Naive thymus-derived CD4-positive, alpha-beta T cell (primary cell): Measurements from ENCODE around the gene MEI1. TPM values are rescaled to one million over a fixed set of nuclear protein-coding genes. Genes with fewer than 3 reads are reported as not detected.
"Not testable (repeated sequence)": the region's sequence is repeated elsewhere in the genome, so short reads cannot be mapped to it uniquely, and the experiment has no call there.

Experiments used
- ATAC-seq: fragments of 150-1000 bp; cut with Tn5 transposase; 2 replicates; pipeline ENCODE4 v1.10.0; 2021; ENCODE audit warnings: mild to moderate bottlenecking, moderate library complexity
- CTCF ChIA-PET: fragments of 350-600 bp; sonication (Branson Sonifier 250); formaldehyde crosslinking; loops from one replicate; lab custom pipeline; 2021; ENCODE audit warnings: antibody characterized with exemption; lab: Charles Lee
- POLR2A ChIA-PET: fragments of 350-600 bp; sonication (Branson Sonifier 250); formaldehyde crosslinking; loops from one replicate; lab custom pipeline; 2021; ENCODE audit warnings: antibody characterized with exemption, inconsistent platforms; lab: Charles Lee
- DNase-seq, 9 donors: peaks; one replicate each; pipeline versions ENCODE4 v3.0.0 to v3.0.0-alpha.2; 2020 to 2022; ENCODE audit warnings: mixed read lengths in 1 of 9
- H3K27ac ChIP-seq: one replicate; pipeline ENCODE4 v1.7.0; 2013; ENCODE audit warnings: mild to moderate bottlenecking, low read depth, low read length, moderate library complexity
- H3K27me3 ChIP-seq, 2 donors: one replicate each; pipeline ENCODE4 v1.7.0; 2013; ENCODE audit warnings: low read length in 2 of 2, mild to moderate bottlenecking in 2 of 2, moderate library complexity in 2 of 2; ENCODE audit not compliant: control insufficient read depth in 2 of 2, insufficient read depth in 2 of 2
- H3K36me3 ChIP-seq, 3 experiments: 1 replicate in 2 of 3; 2 replicates in 1 of 3; pipeline ENCODE4 v1.7.0; 2013; ENCODE audit warnings: low read length in 3 of 3, mild to moderate bottlenecking in 3 of 3, moderate library complexity in 1 of 3; ENCODE audit not compliant: insufficient read depth in 3 of 3, control insufficient read depth in 2 of 3
- H3K4me1 ChIP-seq, 2 donors: one replicate each; pipeline ENCODE4 v1.7.0; 2013; ENCODE audit warnings: low read length in 2 of 2, mild to moderate bottlenecking in 2 of 2, moderate library complexity in 1 of 2; ENCODE audit not compliant: control insufficient read depth in 2 of 2, insufficient read depth in 2 of 2
- H3K4me3 ChIP-seq: 2 replicates; pipeline ENCODE4 v1.7.0; 2013; ENCODE audit warnings: mild to moderate bottlenecking, low read length
- H3K9me3 ChIP-seq, 3 experiments: 1 replicate in 2 of 3; 2 replicates in 1 of 3; pipeline ENCODE4 v1.7.0; 2013; ENCODE audit warnings: low read length in 3 of 3; ENCODE audit not compliant: control insufficient read depth in 2 of 3
- H3K27ac Mint-ChIP-seq, 9 donors: one replicate each; pipeline ENCODE4 v1.8.0; 2020 to 2022; ENCODE audit warnings: mixed read lengths in 9 of 9, mild to moderate bottlenecking in 8 of 9, moderate library complexity in 5 of 9, inconsistent platforms in 2 of 9
- H3K27me3 Mint-ChIP-seq, 5 donors: one replicate each; pipeline ENCODE4 v1.8.0; 2021 to 2022; ENCODE audit warnings: mixed read lengths in 5 of 5, mild to moderate bottlenecking in 1 of 5
- H3K36me3 Mint-ChIP-seq, 5 donors: one replicate each; pipeline ENCODE4 v1.8.0; 2020 to 2022; ENCODE audit warnings: mixed read lengths in 5 of 5, mild to moderate bottlenecking in 3 of 5, inconsistent platforms in 1 of 5
- H3K4me1 Mint-ChIP-seq, 7 donors: one replicate each; pipeline ENCODE4 v1.8.0; 2020 to 2022; ENCODE audit warnings: mixed read lengths in 7 of 7, mild to moderate bottlenecking in 3 of 7, inconsistent platforms in 1 of 7
- H3K4me3 Mint-ChIP-seq, 10 donors: one replicate each; pipeline ENCODE4 v1.8.0; 2020 to 2022; ENCODE audit warnings: mild to moderate bottlenecking in 10 of 10, mixed read lengths in 10 of 10, moderate library complexity in 6 of 10, inconsistent platforms in 2 of 10
- H3K9me3 Mint-ChIP-seq, 11 donors: one replicate each; pipeline ENCODE4 v1.8.0; 2020 to 2022; ENCODE audit warnings: mixed read lengths in 11 of 11, mild to moderate bottlenecking in 4 of 11, inconsistent platforms in 1 of 11, moderate library complexity in 1 of 11
- intact Hi-C, 2 donors: fragments of 100-400 bp; cut with micrococcal nuclease; formaldehyde crosslinking; loops; one replicate each; pipeline ENCODE4 v1.15.1; 2023
- polyA plus RNA-seq, 2 donors: library from polyadenylated mRNA; unstranded; fragments of 300-500 nt; fragmentation: Illumina TruSeq; gene quantifications; one replicate each; pipeline ENCODE4 v1.2.3, GENCODE V29; 2021
- total RNA-seq, 6 experiments: library from RNA in 5 of 6; stranded (reverse) in 5 of 6; gene quantifications; 1 replicate in 5 of 6; 2 replicates in 1 of 6; pipeline ENCODE4 v1.2.3 and lab custom pipeline; 2021 to 2026

Gene MEI1
- total and polyA plus RNA-seq, 7 experiments from 2014 or later: 40.4 to 112 (median 64.7) TPM

DNA sequence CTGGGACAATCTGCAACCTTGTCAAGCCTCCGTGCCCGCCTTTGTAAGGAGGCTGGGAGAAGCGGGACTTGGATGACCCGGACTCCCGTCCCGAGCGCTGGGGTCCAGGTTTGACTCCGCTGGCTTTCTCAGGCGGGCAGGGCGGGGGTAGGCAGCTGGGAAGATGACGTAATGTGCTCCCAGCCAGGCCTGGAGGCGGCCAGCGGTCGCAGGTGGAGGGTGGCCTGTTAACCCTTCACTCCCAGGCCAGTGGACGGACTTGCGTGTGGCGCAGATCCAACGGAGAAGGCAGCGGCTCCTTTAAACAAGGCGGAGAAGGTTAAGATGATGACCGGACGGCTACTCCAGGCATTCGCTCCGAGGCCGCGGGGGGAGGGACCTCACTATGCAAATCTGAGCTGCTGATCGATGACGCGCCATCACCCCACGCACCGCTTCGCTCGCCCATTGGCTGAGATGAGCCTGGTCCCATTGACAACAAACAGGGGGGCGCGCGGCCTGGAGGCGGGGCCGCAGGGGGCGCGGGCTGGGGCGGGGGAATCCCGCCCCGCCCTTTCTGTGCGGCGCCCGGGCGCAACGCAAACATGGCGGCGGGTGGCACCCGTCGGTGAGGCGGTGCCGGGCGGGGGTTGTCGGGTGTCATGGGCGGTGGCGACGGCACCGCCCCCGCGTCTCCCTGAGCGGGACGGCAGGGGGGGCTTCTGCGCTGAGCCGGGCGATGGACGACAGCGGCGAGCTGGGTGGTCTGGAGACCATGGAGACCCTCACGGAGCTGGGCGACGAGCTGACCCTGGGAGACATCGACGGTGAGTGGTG, 133.5 kb downstream of the MEI1 start, which contains the start of gene SREBF2:
Gene SREBF2, plus strand, starts transcription at position 553 of the 816 bp plus-strand sequence. Its CDS starts 166 bp downstream, at position 719.
- H3K27me3 Mint-ChIP-seq: peaks cover 0 to 2% (median 0%) of the 10 kb centered on the region in 5 donors
- intact Hi-C loops: loop anchor here (1.0 to 10.0 kb wide), 12 partner anchors 10 to 242 kb away; partner anchors contain the start of genes CCDC134 (in 2 of the 2), NAGA (in 2 of the 2), DESI1 (in 1 of the 2) and PHETA2 (in 1 of the 2)

DNA sequence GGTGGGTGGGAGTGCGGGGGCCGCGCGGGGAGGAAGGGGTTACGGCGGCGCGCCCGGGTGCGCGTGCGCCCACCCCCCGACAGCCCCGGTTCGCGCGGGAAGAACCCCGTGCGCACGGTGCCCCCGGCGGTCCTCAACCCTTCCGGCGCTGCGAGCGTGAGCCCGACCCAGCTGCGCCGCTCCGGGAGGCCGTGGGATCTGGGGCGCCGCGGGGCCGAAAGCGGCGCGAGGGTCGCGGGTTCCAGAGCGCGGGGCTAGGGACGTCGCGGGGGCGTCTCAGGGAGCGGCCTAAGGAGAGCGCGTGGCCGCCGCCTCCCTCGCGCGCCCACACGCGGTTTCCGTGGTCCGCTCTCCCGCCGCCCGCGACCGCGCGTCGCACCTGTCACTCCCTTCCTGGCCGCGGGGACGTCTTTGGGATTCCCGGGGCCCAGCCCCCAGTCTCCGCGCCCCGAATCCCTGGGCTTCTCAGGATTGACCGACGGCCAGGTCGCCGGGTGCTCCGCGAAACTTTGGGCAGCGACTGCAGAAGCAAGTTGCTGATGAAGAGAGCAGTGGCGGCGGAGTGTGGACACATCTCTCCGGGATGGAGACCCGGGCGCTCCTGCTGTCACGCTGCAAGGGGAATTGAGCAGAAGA, 134.2 kb downstream of the MEI1 start:
- peak overlapping the region; percentile 82 to 98 (median 92) for H3K4me3 Mint-ChIP-seq
- H3K27me3 Mint-ChIP-seq: peaks cover 0 to 2% (median 0%) of the 10 kb centered on the region in 5 donors
- ATAC-seq: peak; percentile 6
- no peaks in the 10 kb centered on the region for H3K9me3 ChIP-seq
- peak overlapping the region; percentile 97 for H3K27ac ChIP-seq
- peaks cover 0 to 2% (median 0%) of the 10 kb centered on the region in 11 donors for H3K9me3 Mint-ChIP-seq
- ChIA-PET POLR2A (interaction anchor here (0.5 to 8.0 kb wide), 24 partner anchors 10 to 611 kb away, joined by 3 to 61 read pairs (median 6); partner anchors contain the start of genes CCDC134, CENPM and NDUFA6), CTCF (interaction anchor here (0.8 to 1.4 kb wide), 6 partner anchors 11 to 137 kb away, joined by 3 to 5 read pairs (median 3); no protein-coding TSS in a partner anchor)
- H3K36me3 ChIP-seq: peaks cover 0 to 3% (median 0%) of the 10 kb centered on the region in 3 experiments
- H3K4me1 Mint-ChIP-seq: peaks cover 17 to 55% (median 37%) of the 10 kb centered on the region in 7 donors
- no peaks in the 10 kb centered on the region for H3K27me3 ChIP-seq
- H3K4me1 ChIP-seq: peaks cover 0 to 10% of the 10 kb centered on the region in 2 donors
- intact Hi-C loops: loop anchor here (1.0 to 10.0 kb wide), 9 partner anchors 11 to 241 kb away; partner anchors contain the start of genes NAGA (in 2 of the 2), PHETA2 (in 1 of the 2), SMDT1 (in 1 of the 2) and SNU13 (in 1 of the 2)
- peak overlapping the region; percentile 57 to 99 (median 93) for H3K27ac Mint-ChIP-seq
- peak; percentile 18 to 80 (median 40) for DNase-seq
- H3K36me3 Mint-ChIP-seq: peaks cover 0 to 46% (median 4%) of the 10 kb centered on the region in 5 donors
- peak overlapping the region; percentile 99 for H3K4me3 ChIP-seq

More for the DNA sequence above, 133.5 kb downstream of the MEI1 start, which contains the start of gene SREBF2:
- Mint-ChIP-seq H3K9me3 (peaks cover 0 to 2% (median 0%) of the 10 kb centered on the region in 11 donors), H3K36me3 (peaks cover 0 to 43% (median 4%) of the 10 kb centered on the region in 5 donors), H3K4me3 (peak within 1 kb of the TSS; percentile 90 to 98 (median 95)), H3K4me1 (peaks cover 15 to 54% (median 30%) of the 10 kb centered on the region in 7 donors), H3K27ac (peak within 1 kb of the TSS; percentile 94 to 100 (median 99))
- POLR2A ChIA-PET: interaction anchor here (0.5 to 8.0 kb wide), 25 partner anchors 11 to 626 kb away, joined by 3 to 61 read pairs (median 5); partner anchors contain the start of genes CCDC134, CENPM, NDUFA6 and TNFRSF13C
- H3K4me3 ChIP-seq: peak within 1 kb of the TSS; percentile 99
- peak; percentile 96 for ATAC-seq
- H3K9me3 ChIP-seq: no peaks in the 10 kb centered on the region
- peaks cover 0 to 3% (median 0%) of the 10 kb centered on the region in 3 experiments for H3K36me3 ChIP-seq
- peaks cover 0 to 10% of the 10 kb centered on the region in 2 donors for H3K4me1 ChIP-seq
- no peaks in the 10 kb centered on the region for H3K27me3 ChIP-seq
- CTCF ChIA-PET: interaction anchor here (0.8 to 1.4 kb wide), 7 partner anchors 10 to 136 kb away, joined by 3 to 5 read pairs (median 3); no protein-coding TSS in a partner anchor
- peak within 1 kb of the TSS; percentile 97 for H3K27ac ChIP-seq
- DNase-seq: peak; percentile 93 to 99 (median 97)

- H3K4me3 ChIP-seq: peak overlapping the region; percentile 99
- no peaks in the 10 kb centered on the region for H3K27me3 ChIP-seq
- H3K36me3 ChIP-seq: peaks cover 0 to 3% (median 0%) of the 10 kb centered on the region in 3 experiments
- H3K27ac ChIP-seq: peak overlapping the region; percentile 97
- intact Hi-C loops: loop anchor here (1.0 to 10.0 kb wide), 2 partner anchors 23 to 241 kb away; partner anchors contain the start of genes NAGA (in 1 of the 2), PHETA2 (in 1 of the 2) and SMDT1 (in 1 of the 2)
- peaks cover 0 to 48% (median 4%) of the 10 kb centered on the region in 5 donors for H3K36me3 Mint-ChIP-seq
- POLR2A ChIA-PET: interaction anchor here (0.6 to 8.0 kb wide), 12 partner anchors 9 to 610 kb away, joined by 3 to 61 read pairs (median 8); partner anchors contain the start of gene CCDC134
- CTCF ChIA-PET: interaction anchor here (0.6 to 1.1 kb wide), 4 partner anchors 12 to 110 kb away, joined by 3 to 4 read pairs (median 3); no protein-coding TSS in a partner anchor
- peaks cover 0 to 2% (median 0%) of the 10 kb centered on the region in 11 donors for H3K9me3 Mint-ChIP-seq
- ATAC-seq (no peak), DNase-seq (no peak)
- peaks cover 0 to 10% of the 10 kb centered on the region in 2 donors for H3K4me1 ChIP-seq
- peak overlapping the region; percentile 57 to 95 (median 93) for H3K27ac Mint-ChIP-seq
- peaks cover 23 to 60% (median 43%) of the 10 kb centered on the region in 7 donors for H3K4me1 Mint-ChIP-seq
- H3K4me3 Mint-ChIP-seq: peak overlapping the region; percentile 82 to 96 (median 90)
- no peaks in the 10 kb centered on the region for H3K9me3 ChIP-seq
- peaks cover 0 to 2% (median 0%) of the 10 kb centered on the region in 5 donors for H3K27me3 Mint-ChIP-seq
These were observed 135.0 kb downstream of the MEI1 start for GRCh38 chr22:41834005-41834944.

DNA sequence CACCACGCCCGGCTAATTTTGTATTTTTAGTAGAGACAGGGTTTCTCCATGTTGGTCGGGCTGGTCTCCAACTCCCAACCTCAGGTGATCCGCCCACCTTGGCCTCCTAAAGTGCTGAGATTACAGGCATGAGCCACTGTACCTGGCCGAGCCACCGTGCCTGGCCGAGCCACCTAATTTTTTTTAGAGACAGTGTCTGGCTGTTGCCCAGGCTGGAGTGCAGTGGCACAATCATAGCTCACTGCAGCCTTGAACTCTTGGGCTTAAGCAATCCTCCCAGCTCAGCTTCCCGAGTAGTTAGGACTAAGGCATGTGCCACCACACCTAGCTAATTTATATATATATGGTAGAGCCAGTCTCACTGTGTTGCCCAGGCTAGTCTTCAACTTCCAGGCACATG, 136.2 kb downstream of the MEI1 start:
- H3K36me3 ChIP-seq, H3K27me3 ChIP-seq, H3K4me3 ChIP-seq, H3K4me1 ChIP-seq, DNase-seq, H3K9me3 ChIP-seq, H3K27ac ChIP-seq, H3K4me3 Mint-ChIP-seq, H3K9me3 Mint-ChIP-seq, H3K27me3 Mint-ChIP-seq, ATAC-seq: not testable (repeated sequence)
- ChIA-PET POLR2A (interaction anchor here (0.6 to 8.0 kb wide), 5 partner anchors 23 to 1009 kb away, joined by 3 to 61 read pairs (median 4); partner anchors contain the start of gene CCDC134), CTCF (interaction anchor here (0.6 kb wide), 1 partner anchor 781 kb away, joined by 3 read pairs; no protein-coding TSS in a partner anchor)
- Mint-ChIP-seq H3K4me1 (peaks cover 24 to 66% (median 50%) of the 10 kb centered on the region in 7 donors), H3K36me3 (peaks cover 0 to 49% (median 4%) of the 10 kb centered on the region in 5 donors), H3K27ac (peak overlapping the region in 6 of 9 donors; percentile 4 to 76 (median 47))
- intact Hi-C loops: loop anchor here in 1 of 2 donors (10.0 kb wide), 1 partner anchor 239 kb away; the partner anchor contains the start of genes NAGA, PHETA2 and SMDT1

DNA sequence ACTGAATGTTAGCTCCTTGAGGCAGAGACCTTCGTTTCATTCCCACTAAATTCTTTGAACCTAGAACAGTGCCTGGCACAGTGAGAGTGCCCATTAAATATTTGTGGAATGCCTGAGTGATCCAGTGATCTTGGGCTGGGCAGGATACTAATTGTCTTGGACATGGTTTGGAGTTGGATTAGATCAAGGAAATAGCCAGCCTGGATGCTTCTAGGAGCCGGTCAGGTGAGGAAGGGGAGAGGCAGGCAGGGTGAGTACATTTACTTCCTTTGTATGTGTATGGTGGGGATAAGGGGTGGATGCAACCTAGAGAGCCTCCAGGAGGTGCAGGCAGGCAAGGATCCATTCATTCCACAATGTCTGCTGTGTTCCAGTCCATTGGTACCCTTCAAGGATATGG, 137.2 kb downstream of the MEI1 start:
- H3K4me3 Mint-ChIP-seq: peak overlapping the region in 2 of 10 donors; percentile 18 to 69
- H3K27me3 Mint-ChIP-seq: peaks cover 0 to 2% (median 0%) of the 10 kb centered on the region in 5 donors
- no peak for DNase-seq
- H3K27ac Mint-ChIP-seq: peak overlapping the region in 6 of 9 donors; percentile 44 to 76 (median 56)
- no peak for ATAC-seq
- Histone ChIP-seq H3K27me3 (no peaks in the 10 kb centered on the region), H3K4me3 (no peak overlapping the region), H3K36me3 (peaks cover 0 to 3% (median 0%) of the 10 kb centered on the region in 3 experiments), H3K4me1 (peaks cover 0 to 10% of the 10 kb centered on the region in 2 donors), H3K9me3 (no peaks in the 10 kb centered on the region), H3K27ac (no peak overlapping the region)
- peaks cover 29 to 67% (median 55%) of the 10 kb centered on the region in 7 donors for H3K4me1 Mint-ChIP-seq
- CTCF ChIA-PET: no interaction called here
- POLR2A ChIA-PET: interaction anchor here (0.8 to 8.0 kb wide), 4 partner anchors 22 to 104 kb away, joined by 3 to 61 read pairs (median 4); partner anchors contain the start of gene CCDC134
- intact Hi-C loops: loop anchor here in 1 of 2 donors (10.0 kb wide), 1 partner anchor 238 kb away; the partner anchor contains the start of genes NAGA, PHETA2 and SMDT1
- H3K9me3 Mint-ChIP-seq: no peaks in the 10 kb centered on the region
- H3K36me3 Mint-ChIP-seq: peaks cover 0 to 43% (median 4%) of the 10 kb centered on the region in 5 donors
